ENCODE results near the gene YRDC. TPM values are rescaled to one million over a fixed set of nuclear protein-coding genes. Genes with fewer than 3 reads are reported as not detected.
A peak's percentile ranks its signal among the peaks of the same experiment; 100 is the strongest.

Gene YRDC
- total and polyA plus RNA-seq, 2 of the 13 experiments (the other 11 are each of a cell fraction or from before 2014, with no cell fraction given): 27.5 to 29.2 TPM

DNA sequence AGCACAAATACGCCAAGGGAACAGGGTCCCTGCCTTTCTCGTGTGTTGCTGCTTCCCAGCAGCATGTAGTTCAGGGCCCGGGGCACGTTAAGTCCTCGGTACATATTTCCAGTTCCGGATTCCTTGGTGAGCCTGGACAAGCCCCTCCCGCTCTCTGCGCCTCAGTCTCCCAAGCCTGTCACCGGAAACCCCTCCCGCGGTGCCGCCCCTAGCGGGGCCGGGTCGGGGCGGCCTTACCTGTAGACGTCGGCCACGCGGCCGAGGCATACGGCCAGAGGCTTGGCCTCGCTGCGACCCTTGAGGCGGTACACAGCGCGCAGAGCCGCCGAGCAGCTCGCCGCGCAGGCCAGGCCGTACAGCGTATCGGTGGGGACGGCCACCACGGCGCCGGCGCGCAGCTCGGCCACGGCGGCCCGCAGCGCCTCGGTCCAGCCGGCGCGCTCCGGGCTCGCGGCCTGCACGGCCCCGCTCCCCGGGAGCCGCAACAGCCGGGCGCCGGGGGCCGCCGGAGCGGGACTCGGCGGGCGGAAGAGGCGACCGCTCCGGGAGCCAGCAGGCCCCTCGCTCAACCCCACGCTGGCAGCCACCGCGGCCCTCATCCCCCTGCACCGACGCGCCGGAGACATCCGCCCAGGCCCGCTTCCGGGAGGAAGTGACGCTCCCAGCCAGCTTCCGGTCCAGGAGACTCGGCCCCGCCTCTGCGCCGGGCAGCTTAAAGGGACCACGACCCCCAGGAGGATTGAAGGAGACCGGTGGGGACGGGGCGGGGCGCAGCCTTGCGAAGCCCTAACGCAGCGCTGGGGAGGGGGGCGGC, at the start of gene YRDC, which contains the start of gene C1orf122 (continued):
- TF ChIP-seq NR2C2 (CRISPR knock-in tag; IDR thresholded peaks at IDR 0.05; ENCODE audit: borderline replicate concordance) (0 out of 2 replicates have a peak, but pooled peaks have one; percentile 37), ZNF205 (CRISPR knock-in tag; IDR thresholded peaks at IDR 0.05) (no peak), ZNF124 (CRISPR knock-in tag; IDR thresholded peaks at IDR 0.05) (0 out of 2 replicates have a peak, but pooled peaks have one; percentile 28), THAP11 (CRISPR knock-in tag; IDR thresholded peaks at IDR 0.05) (peak; percentile 90), TAF1 (CRISPR knock-in tag; IDR thresholded peaks at IDR 0.05) (peak; percentile 48), ZNF652 (CRISPR knock-in tag; IDR thresholded peaks at IDR 0.05; ENCODE audit: borderline replicate concordance, low read depth) (no peak), MYC (CRISPR knock-in tag; IDR thresholded peaks at IDR 0.05; ENCODE audit: borderline replicate concordance) (peak; percentile 98), EED (CRISPR knock-in tag; IDR thresholded peaks at IDR 0.05) (no peak), CAMTA2 (CRISPR knock-in tag; IDR thresholded peaks at IDR 0.05; ENCODE audit: borderline replicate concordance) (no peak), YEATS2 (CRISPR knock-in tag; IDR thresholded peaks at IDR 0.05; ENCODE audit: borderline replicate concordance) (0 out of 2 replicates have a peak, but pooled peaks have one; percentile 15), ZEB1 (IDR thresholded peaks at IDR 0.05; ENCODE audit: insufficient replicate concordance, low read depth) (peak; percentile 24), FOXK1 (CRISPR knock-in tag; IDR thresholded peaks at IDR 0.05; ENCODE audit: borderline replicate concordance, low read depth) (no peak), ZNF552 (CRISPR knock-in tag; IDR thresholded peaks at IDR 0.05; ENCODE audit: borderline replicate concordance) (no peak), SRSF1 (optimal IDR thresholded peaks at IDR 0.05; ENCODE audit: low read depth, low read length) (peak; percentile 83), ZNF558 (CRISPR knock-in tag; IDR thresholded peaks at IDR 0.05; ENCODE audit: borderline replicate concordance) (no peak), ZNF577 (CRISPR knock-in tag; IDR thresholded peaks at IDR 0.05; ENCODE audit: borderline replicate concordance, low read depth) (no peak)
- TF ChIP-seq, protein P1, sequence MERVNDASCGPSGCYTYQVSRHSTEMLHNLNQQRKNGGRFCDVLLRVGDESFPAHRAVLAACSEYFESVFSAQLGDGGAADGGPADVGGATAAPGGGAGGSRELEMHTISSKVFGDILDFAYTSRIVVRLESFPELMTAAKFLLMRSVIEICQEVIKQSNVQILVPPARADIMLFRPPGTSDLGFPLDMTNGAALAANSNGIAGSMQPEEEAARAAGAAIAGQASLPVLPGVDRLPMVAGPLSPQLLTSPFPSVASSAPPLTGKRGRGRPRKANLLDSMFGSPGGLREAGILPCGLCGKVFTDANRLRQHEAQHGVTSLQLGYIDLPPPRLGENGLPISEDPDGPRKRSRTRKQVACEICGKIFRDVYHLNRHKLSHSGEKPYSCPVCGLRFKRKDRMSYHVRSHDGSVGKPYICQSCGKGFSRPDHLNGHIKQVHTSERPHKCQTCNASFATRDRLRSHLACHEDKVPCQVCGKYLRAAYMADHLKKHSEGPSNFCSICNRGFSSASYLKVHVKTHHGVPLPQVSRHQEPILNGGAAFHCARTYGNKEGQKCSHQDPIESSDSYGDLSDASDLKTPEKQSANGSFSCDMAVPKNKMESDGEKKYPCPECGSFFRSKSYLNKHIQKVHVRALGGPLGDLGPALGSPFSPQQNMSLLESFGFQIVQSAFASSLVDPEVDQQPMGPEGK (CRISPR knock-in tag; IDR thresholded peaks at IDR 0.05): peak; percentile 94
- TF ChIP-seq, protein P2, sequence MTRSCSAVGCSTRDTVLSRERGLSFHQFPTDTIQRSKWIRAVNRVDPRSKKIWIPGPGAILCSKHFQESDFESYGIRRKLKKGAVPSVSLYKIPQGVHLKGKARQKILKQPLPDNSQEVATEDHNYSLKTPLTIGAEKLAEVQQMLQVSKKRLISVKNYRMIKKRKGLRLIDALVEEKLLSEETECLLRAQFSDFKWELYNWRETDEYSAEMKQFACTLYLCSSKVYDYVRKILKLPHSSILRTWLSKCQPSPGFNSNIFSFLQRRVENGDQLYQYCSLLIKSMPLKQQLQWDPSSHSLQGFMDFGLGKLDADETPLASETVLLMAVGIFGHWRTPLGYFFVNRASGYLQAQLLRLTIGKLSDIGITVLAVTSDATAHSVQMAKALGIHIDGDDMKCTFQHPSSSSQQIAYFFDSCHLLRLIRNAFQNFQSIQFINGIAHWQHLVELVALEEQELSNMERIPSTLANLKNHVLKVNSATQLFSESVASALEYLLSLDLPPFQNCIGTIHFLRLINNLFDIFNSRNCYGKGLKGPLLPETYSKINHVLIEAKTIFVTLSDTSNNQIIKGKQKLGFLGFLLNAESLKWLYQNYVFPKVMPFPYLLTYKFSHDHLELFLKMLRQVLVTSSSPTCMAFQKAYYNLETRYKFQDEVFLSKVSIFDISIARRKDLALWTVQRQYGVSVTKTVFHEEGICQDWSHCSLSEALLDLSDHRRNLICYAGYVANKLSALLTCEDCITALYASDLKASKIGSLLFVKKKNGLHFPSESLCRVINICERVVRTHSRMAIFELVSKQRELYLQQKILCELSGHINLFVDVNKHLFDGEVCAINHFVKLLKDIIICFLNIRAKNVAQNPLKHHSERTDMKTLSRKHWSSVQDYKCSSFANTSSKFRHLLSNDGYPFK (CRISPR knock-in tag; IDR thresholded peaks at IDR 0.05; ENCODE audit: borderline replicate concordance): peak; percentile 33; the same call in 1 of the 2 replicates

Measured in HepG2 (cell line).